ENCODE data around the gene ZNF689. TPM values are rescaled to one million over a fixed set of nuclear protein-coding genes. Genes with fewer than 3 reads are reported as not detected.
A peak's percentile ranks its signal among the peaks of the same experiment; 100 is the strongest.

ZNF689 gene
- total RNA-seq, 6 experiments from 2014 or later = 3.9 to 5.8 (median 4.4) TPM

- no peak for DNase-seq
- H3K4me1 ChIP-seq = peaks cover 0 to 29% (median 10%) of the 10 kb centered on the region in 4 donors
- 15% methylated on average over 18 of the region's 32 CpGs for WGBS (ENCODE audit: insufficient coverage, low coverage, low lambda C conversion rate, missing lambda C conversion rate)
These were observed 47.0 kb upstream of the ZNF689 start for GRCh38 chr16:30656974-30657865.

GRCh38 chr16:30656388-30656787 lies 46.2 kb upstream of the ZNF689 start:
- ATAC-seq (no peak), DNase-seq (no peak)
- Histone ChIP-seq H3K4me1 (peaks cover 0 to 27% (median 10%) of the 10 kb centered on the region in 4 donors), H3K27ac (no peak overlapping the region), H3K4me3 (no peak overlapping the region), H3K36me3 (peaks cover 0 to 48% (median 19%) of the 10 kb centered on the region in 4 donors), H3K9me3 (no peaks in the 10 kb centered on the region), H3K27me3 (no peaks in the 10 kb centered on the region)
- WGBS (ENCODE audit: insufficient coverage, low coverage, low lambda C conversion rate, missing lambda C conversion rate) = 89% methylated on average over 8 of the region's 8 CpGs
- intact Hi-C loops (cut with DNase I) = no loop called here
- no peak for TF ChIP-seq CTCF (IDR thresholded peaks at IDR 0.05)
- TF ChIP-seq POLR2A (IDR thresholded peaks at IDR 0.05) = no peak

More at GRCh38 chr16:30656974-30657865, 47.0 kb upstream of the ZNF689 start:
- H3K9me3 ChIP-seq = no peaks in the 10 kb centered on the region
- intact Hi-C loops (cut with DNase I) = no loop called here
- peak in 1 of 4 donors; percentile 0 for ATAC-seq
- peak overlapping the region; percentile 64 to 84 (median 80) for H3K27ac ChIP-seq
- H3K4me3 ChIP-seq = peak overlapping the region; percentile 25 to 54 (median 41)
- H3K27me3 ChIP-seq = no peaks in the 10 kb centered on the region
- peaks cover 0 to 57% (median 21%) of the 10 kb centered on the region in 4 donors for H3K36me3 ChIP-seq
- TF ChIP-seq POLR2A (IDR thresholded peaks at IDR 0.05) (no peak), CTCF (IDR thresholded peaks at IDR 0.05) (no peak)

GRCh38 chr16:30655815-30656347 lies 45.7 kb upstream of the ZNF689 start:
- Histone ChIP-seq H3K27ac (no peak overlapping the region), H3K9me3 (no peaks in the 10 kb centered on the region)

GRCh38 chr16:30654856-30655255 lies 44.7 kb upstream of the ZNF689 start:
- H3K36me3 ChIP-seq = peaks cover 0 to 43% (median 19%) of the 10 kb centered on the region in 4 donors
- H3K27me3 ChIP-seq = no peaks in the 10 kb centered on the region
- ATAC-seq = no peak
- no peak overlapping the region for H3K27ac ChIP-seq
- peaks cover 0 to 13% (median 6%) of the 10 kb centered on the region in 4 donors for H3K4me1 ChIP-seq
- TF ChIP-seq POLR2A (IDR thresholded peaks at IDR 0.05) (no peak), CTCF (IDR thresholded peaks at IDR 0.05) (no peak)
- 87% methylated on average over 3 of the region's 18 CpGs for WGBS (ENCODE audit: insufficient coverage, low coverage, low lambda C conversion rate, missing lambda C conversion rate)
- intact Hi-C loops (cut with DNase I) = no loop called here
- DNase-seq = no peak
- H3K4me3 ChIP-seq = no peak overlapping the region
- H3K9me3 ChIP-seq = no peaks in the 10 kb centered on the region

More at GRCh38 chr16:30655815-30656347, 45.7 kb upstream of the ZNF689 start:
- Histone ChIP-seq H3K36me3 (peaks cover 0 to 43% (median 19%) of the 10 kb centered on the region in 4 donors), H3K4me1 (peaks cover 0 to 22% (median 10%) of the 10 kb centered on the region in 4 donors), H3K4me3 (no peak overlapping the region), H3K27me3 (no peaks in the 10 kb centered on the region)
- ATAC-seq = no peak
- 98% methylated on average over 11 of the region's 12 CpGs for WGBS (ENCODE audit: insufficient coverage, low coverage, low lambda C conversion rate, missing lambda C conversion rate)
- TF ChIP-seq POLR2A (IDR thresholded peaks at IDR 0.05) (no peak), CTCF (IDR thresholded peaks at IDR 0.05) (no peak)
- no peak for DNase-seq
- intact Hi-C loops (cut with DNase I) = no loop called here
